ENCODE results near the gene DGKA. TPM values are rescaled to one million over a fixed set of nuclear protein-coding genes. Genes with fewer than 3 reads are reported as not detected.

The DGKA gene
- total RNA-seq, 2 experiments from 2014 or later, result 236 TPM

DNA sequence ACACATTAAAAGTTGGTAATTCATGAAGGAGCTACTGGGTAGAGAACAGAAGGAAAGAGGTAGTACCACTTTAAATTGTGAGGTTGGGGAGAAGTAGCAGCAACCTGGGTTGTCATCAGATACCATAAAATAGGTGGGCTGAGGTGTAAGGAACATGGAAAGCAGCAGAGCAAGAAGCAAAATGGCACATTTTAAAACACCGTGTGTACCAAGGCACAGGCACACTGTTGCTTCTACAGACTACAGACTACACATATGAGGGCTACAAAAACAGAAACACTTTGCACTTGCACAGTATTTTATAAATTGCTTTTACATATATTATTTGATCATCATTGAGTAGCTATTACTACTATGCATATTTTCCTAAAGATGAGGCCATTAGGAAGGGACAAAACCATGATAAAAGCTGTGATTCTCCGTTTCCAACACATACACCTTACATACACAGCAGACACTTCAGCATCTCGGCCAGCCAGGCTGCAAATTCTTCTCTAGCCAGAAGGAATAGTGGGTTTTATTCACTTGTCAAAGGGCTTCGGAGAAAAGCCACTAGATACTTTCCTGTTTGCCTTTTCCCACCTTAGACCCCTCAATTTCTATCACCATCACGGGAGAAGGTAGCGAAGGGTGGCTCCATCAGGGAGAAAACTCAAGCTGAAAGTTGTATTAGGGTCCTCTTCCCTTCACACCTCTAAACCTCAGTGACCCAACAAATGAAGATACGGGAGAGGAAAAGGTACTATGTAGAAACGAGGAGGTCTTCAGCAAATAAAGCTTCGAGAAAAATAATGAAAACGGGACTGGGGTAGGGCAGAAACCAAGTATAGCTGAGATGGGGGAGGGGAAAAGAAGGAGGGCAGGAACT, 4.9 kb upstream of the DGKA start:
- peak overlapping the region; percentile 99 for H3K4me3 Mint-ChIP-seq
- H3K9me3 Mint-ChIP-seq, result no peaks in the 10 kb centered on the region
- peaks cover 3% of the 10 kb centered on the region for H3K27me3 Mint-ChIP-seq
- peak overlapping the region; percentile 99 for H3K27ac Mint-ChIP-seq
- peaks cover 34% of the 10 kb centered on the region for H3K36me3 Mint-ChIP-seq
- DNase-seq, result peak; percentile 16
- H3K4me1 Mint-ChIP-seq, result peaks cover 48% of the 10 kb centered on the region

GRCh38 chr12:55926738-55927587, 4.0 kb upstream of the DGKA start:
- peak overlapping the region; percentile 99 for H3K4me3 Mint-ChIP-seq
- H3K9me3 Mint-ChIP-seq, result no peaks in the 10 kb centered on the region
- H3K27me3 Mint-ChIP-seq, result peaks cover 3% of the 10 kb centered on the region
- DNase-seq, result peak; percentile 90
- H3K27ac Mint-ChIP-seq, result peak overlapping the region; percentile 99
- peaks cover 41% of the 10 kb centered on the region for H3K36me3 Mint-ChIP-seq
- peaks cover 42% of the 10 kb centered on the region for H3K4me1 Mint-ChIP-seq

GRCh38 chr12:55927588-55928502, 3.1 kb upstream of the DGKA start, which contains the start of gene PYM1:
PYM1 (minus strand) TSS chr12:55927894; CDS start chr12:55927761, 133 bp downstream.
- Mint-ChIP-seq H3K4me3 (peak within 1 kb of the TSS; percentile 99), H3K4me1 (peaks cover 37% of the 10 kb centered on the region), H3K27me3 (peaks cover 3% of the 10 kb centered on the region), H3K36me3 (peaks cover 44% of the 10 kb centered on the region), H3K27ac (peak within 1 kb of the TSS; percentile 99), H3K9me3 (no peaks in the 10 kb centered on the region)
- DNase-seq, result peak; percentile 73

DNA sequence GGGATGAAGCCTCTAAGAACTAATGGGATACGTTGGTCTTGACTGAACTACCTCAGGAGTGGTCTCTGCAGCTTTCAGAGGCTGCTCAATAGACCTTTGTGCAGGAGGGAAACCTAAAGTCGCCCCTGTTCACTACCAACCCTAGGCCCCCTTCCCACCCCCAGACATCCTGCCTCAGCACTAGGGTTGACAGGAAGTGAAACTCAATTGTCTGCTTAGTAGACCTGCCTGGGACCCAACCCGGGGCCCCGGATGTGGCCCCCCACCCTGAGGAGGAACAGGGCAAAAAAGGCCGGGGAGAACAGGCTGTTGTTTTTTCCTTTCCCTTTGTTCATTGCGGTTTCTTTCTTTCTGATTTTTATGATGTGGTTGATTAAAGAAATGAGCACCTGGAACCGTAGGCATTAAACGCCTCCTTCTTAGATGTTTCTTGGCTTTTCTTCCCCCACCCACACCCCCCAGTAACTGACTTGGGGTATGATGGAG, 1.6 kb upstream of the DGKA start:
- Mint-ChIP-seq H3K27ac (peak overlapping the region; percentile 99), H3K4me1 (peaks cover 43% of the 10 kb centered on the region), H3K27me3 (peaks cover 3% of the 10 kb centered on the region), H3K36me3 (peaks cover 50% of the 10 kb centered on the region), H3K9me3 (no peaks in the 10 kb centered on the region), H3K4me3 (peak overlapping the region; percentile 99)
- DNase-seq, result peak; percentile 91

DNA sequence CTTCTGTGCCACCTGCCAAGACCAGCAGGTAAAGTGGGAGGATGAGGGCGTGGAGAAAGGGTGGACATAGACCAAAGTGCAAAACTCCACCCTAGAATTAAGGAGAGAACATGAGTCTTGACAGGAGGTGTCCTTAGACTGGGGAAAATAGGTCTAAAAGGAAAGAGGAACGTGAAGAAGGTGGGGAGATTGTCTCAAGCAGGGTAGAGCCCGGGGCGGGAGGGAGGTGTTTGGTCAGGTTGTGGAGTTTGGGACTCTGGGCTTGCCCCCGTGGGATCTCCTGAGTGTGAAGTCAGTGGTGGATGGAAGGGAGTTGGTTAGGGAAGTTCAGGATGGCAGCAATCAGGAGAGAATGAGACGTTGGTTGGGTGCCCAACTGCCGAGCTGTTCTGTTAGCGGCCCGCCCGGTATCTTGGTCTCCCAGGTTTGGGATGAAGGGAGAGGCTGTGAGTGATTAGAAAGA, 386 bp downstream of the DGKA start:
- peaks cover 3% of the 10 kb centered on the region for H3K27me3 Mint-ChIP-seq
- H3K4me3 Mint-ChIP-seq, result peak overlapping the region; percentile 99
- no peak for DNase-seq
- H3K36me3 Mint-ChIP-seq, result peaks cover 55% of the 10 kb centered on the region
- peaks cover 50% of the 10 kb centered on the region for H3K4me1 Mint-ChIP-seq
- no peaks in the 10 kb centered on the region for H3K9me3 Mint-ChIP-seq
- H3K27ac Mint-ChIP-seq, result peak overlapping the region; percentile 99

GRCh38 chr12:55931780-55932550, 1.0 kb downstream of the DGKA start:
- DNase-seq, result peak; percentile 37
- H3K27ac Mint-ChIP-seq, result peak overlapping the region; percentile 99
- no peaks in the 10 kb centered on the region for H3K9me3 Mint-ChIP-seq
- H3K4me1 Mint-ChIP-seq, result peaks cover 56% of the 10 kb centered on the region
- H3K27me3 Mint-ChIP-seq, result peaks cover 2% of the 10 kb centered on the region
- H3K4me3 Mint-ChIP-seq, result peak overlapping the region; percentile 99
- H3K36me3 Mint-ChIP-seq, result peaks cover 61% of the 10 kb centered on the region

DNA sequence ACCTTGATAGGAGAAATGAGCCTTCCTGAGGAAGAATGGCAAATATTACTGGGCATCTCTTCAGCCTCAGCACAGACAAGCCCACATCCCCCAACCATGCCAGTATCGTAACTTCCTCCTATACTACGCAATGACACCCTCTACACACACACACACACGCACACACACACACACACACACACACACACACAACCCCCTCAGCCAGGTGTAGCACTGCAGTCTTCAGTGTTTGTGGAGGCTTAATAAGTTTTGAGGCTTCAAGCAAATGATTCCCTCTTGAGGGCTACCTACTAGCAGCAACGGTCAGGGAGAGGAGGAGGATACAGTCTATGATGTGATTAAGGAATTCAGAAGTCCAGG, 1.6 kb downstream of the DGKA start:
- Mint-ChIP-seq H3K4me1 (peaks cover 62% of the 10 kb centered on the region), H3K9me3 (no peaks in the 10 kb centered on the region), H3K27ac (peak overlapping the region; percentile 99), H3K36me3 (peaks cover 63% of the 10 kb centered on the region), H3K27me3 (no peaks in the 10 kb centered on the region), H3K4me3 (peak overlapping the region; percentile 99)
- DNase-seq, result no peak

- Mint-ChIP-seq H3K9me3 (no peaks in the 10 kb centered on the region), H3K4me1 (peaks cover 68% of the 10 kb centered on the region), H3K27ac (peak overlapping the region; percentile 99), H3K4me3 (peak overlapping the region; percentile 99), H3K36me3 (peaks cover 62% of the 10 kb centered on the region), H3K27me3 (no peaks in the 10 kb centered on the region)
- DNase-seq, result no peak
Observed at GRCh38 chr12:55933169-55933798, 2.3 kb downstream of the DGKA start.

- Mint-ChIP-seq H3K27me3 (no peaks in the 10 kb centered on the region), H3K9me3 (no peaks in the 10 kb centered on the region)
Observed at GRCh38 chr12:55933799-55934742, 3.1 kb downstream of the DGKA start.

GRCh38 chr12:55934773-55935172, 3.8 kb downstream of the DGKA start:
- Mint-ChIP-seq H3K27me3 (no peaks in the 10 kb centered on the region), H3K9me3 (no peaks in the 10 kb centered on the region), H3K36me3 (peaks cover 67% of the 10 kb centered on the region), H3K4me1 (peaks cover 77% of the 10 kb centered on the region), H3K27ac (peak overlapping the region; percentile 99), H3K4me3 (peak overlapping the region; percentile 99)
- DNase-seq, result no peak

More at GRCh38 chr12:55933799-55934742, 3.1 kb downstream of the DGKA start:
- Mint-ChIP-seq H3K4me1 (peaks cover 75% of the 10 kb centered on the region), H3K4me3 (peak overlapping the region; percentile 99), H3K27ac (peak overlapping the region; percentile 99), H3K36me3 (peaks cover 68% of the 10 kb centered on the region)
- DNase-seq, result no peak

DNA sequence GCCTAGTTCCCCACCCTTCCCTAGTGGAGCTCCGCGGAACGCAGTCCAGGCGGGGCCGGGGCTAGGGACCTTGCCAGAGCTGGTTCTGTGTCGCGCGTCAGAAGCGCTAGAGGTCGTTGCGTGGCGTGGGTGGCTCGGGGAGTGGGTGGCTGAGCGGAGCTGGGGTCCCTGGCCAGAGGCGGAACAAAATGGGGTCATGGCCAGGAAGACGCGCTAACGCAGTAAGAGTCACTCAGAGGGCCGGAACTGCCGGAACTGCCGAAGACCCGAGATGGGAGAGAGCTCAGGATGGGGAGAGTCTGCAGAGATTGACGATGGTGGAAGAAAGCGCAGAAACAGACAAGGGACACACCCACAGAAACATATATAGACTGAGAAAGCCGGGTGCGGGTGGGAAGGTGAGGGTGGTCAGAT, 4.8 kb downstream of the DGKA start:
- no peaks in the 10 kb centered on the region for H3K9me3 Mint-ChIP-seq
- peak overlapping the region; percentile 99 for H3K4me3 Mint-ChIP-seq
- peaks cover 72% of the 10 kb centered on the region for H3K36me3 Mint-ChIP-seq

DNA sequence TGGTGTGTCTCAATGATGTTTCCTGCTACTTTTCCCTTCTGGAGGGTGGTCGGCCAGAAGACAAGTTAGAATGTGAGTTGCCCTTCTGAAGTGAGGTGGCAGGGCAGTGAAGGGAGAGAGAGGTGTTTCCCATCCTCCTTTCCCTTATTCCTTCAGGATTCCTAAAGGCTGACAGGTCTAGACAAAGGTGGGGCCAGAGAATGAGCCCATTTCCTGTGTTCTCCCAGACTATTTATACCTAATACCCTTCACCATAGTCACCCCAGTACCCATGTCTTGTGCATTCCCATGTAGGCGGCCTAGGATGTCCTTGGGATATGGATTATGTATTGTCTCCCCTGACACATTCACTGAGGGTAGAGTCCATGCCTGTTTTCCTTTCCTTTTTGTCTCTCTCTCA, 7.0 kb downstream of the DGKA start:
- Mint-ChIP-seq H3K9me3 (no peaks in the 10 kb centered on the region), H3K4me3 (no peak overlapping the region), H3K36me3 (peaks cover 71% of the 10 kb centered on the region), H3K4me1 (peaks cover 88% of the 10 kb centered on the region), H3K27ac (peak overlapping the region; percentile 84), H3K27me3 (no peaks in the 10 kb centered on the region)
- no peak for DNase-seq

More for the DNA sequence above, 4.8 kb downstream of the DGKA start:
- no peaks in the 10 kb centered on the region for H3K27me3 Mint-ChIP-seq
- H3K4me1 Mint-ChIP-seq, result peaks cover 78% of the 10 kb centered on the region
- DNase-seq, result peak; percentile 45
- H3K27ac Mint-ChIP-seq, result peak overlapping the region; percentile 99

Measured in activated naive CD8-positive, alpha-beta T cell treated with anti-CD3 and anti-CD28 coated beads for 36 hours (primary cell).